GM12873 (cell line): ENCODE measurements around the gene ECM1.
A peak's percentile ranks its signal among the peaks of the same experiment; 100 is the strongest.

Experiments
- CTCF ChIP-seq: IDR thresholded peaks from 2 replicates; pipeline ENCODE4 v1.5.1; 2012; ENCODE audit warnings: low read depth, mild to moderate bottlenecking, moderate library complexity, low read length, control low read depth; ENCODE audit not compliant: insufficient read depth; ENCODE audit errors: missing control alignments

ECM1 gene

DNA sequence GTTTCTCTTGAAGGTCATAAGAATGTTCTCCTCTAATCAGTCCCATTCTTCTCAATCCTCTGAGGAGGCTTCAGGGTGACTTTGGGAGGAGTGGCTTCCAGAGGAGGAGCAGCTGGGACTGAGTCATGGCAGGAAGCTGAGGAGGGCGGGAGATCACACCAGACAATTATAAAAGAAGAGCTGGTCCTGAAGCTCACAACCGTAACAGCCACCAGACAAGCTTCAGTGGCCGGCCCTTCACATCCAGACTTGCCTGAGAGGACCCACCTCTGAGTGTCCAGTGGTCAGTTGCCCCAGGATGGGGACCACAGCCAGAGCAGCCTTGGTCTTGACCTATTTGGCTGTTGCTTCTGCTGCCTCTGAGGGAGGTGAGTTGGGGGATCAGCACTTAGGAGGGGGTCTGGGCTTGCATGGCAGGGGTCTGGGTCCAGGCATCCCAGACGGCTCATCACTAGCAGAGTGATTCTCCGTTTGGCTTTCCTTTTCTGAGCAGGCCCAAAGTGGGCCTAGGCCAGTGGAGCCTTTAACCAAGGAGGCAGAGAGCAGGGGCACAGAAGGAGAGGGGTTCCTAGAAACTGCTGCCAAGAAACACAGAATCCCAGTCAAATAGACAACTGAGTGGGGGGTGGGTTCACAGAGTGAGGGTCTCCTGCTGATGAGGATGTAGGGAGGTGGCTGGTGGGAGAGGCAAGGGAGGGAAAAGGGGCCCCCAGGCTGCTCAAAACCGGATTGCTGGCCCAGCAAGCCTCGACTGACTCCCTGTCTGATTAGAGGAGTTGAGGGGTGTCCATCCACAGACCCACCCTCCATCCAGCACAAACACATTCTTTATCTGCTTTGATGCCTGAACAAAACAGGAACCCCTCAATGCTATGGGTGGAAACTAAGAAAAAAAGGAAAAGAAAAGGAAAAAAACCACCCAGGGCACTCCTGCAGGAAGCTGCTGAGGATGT, at the start of gene ECM1:
Gene ECM1, plus strand, starts transcription at position 198 of the 953 bp plus-strand sequence. Its CDS starts 101 bp downstream, at position 299.
- no peak for TF ChIP-seq CTCF

DNA sequence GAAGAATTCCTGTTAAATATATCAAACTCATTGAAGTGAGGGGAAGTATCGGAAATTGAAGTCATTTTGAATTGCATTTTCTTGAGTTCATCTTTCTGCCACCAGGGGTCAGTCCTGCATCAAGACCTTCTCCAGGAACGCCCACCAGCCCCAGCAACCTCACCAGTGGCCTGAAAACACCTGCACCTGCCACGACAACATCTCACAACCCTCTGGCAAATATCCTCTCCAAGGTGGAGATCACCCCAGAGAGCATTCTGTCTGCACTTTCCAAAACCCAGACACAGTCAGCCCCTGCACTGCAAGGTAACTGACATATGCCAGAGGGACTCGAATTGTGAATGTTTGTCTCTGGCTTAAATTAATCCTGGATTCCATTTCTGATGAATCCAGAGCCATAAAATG, 43.5 kb upstream of the ECM1 start:
- TF ChIP-seq CTCF = peak; percentile 84

DNA sequence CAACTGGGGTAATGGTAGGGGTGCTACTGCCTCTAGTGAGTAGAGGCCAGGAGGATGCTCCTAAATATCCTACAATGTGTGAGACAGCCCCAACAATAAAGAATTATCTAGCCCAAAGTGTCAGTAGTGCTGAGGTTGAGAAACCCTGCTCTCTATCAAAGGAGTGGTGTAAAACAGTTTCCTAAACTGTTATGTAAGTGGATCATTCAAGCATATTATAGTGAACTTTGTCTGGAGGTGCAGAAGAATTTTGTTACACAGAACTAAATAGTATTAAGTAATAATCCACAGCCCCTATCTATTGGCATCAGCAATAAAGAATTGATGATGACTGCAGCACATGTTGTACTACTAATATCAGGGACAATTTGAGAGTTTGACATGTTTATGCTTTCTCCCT, 40.9 kb upstream of the ECM1 start:
- TF ChIP-seq CTCF = no peak

DNA sequence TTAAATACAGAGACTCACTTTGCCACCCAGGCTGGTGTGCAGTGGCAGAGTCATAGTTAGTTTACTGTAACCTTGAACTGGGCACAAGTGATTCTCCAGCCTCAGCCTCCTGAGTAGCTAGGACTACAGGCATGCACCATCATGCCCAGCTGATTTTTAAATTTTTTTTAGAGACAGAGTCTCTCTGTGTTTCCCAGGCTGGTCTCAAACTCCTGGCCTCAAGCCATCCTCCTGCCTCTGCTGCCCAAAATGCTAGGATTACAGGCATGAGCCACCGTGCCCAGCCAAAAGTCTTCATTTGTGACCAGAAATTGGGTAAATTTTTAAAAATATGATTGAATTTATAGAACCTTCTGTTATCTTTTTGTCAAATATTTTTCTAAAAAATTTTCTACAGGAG, 38.6 kb upstream of the ECM1 start:
- no peak for TF ChIP-seq CTCF

DNA sequence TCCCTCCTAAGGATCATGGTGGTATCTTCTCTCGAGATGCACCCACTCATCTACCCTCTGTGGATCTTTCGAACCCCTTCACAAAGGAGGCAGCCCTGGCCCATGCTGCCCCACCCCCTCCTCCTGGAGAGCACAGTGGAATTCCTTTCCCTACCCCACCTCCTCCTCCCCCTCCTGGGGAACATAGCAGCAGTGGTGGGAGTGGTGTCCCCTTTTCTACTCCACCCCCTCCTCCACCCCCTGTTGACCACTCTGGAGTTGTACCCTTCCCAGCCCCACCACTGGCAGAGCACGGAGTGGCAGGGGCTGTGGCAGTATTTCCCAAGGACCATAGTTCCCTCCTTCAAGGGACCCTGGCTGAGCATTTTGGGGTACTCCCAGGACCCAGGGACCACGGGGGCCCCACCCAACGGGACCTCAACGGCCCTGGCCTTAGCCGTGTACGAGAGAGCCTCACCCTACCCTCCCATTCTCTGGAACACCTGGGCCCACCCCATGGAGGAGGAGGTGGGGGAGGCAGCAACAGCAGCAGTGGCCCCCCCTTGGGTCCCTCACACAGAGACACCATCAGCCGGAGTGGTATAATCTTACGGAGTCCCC, 35.2 kb upstream of the ECM1 start:
- TF ChIP-seq CTCF = no peak

- no peak for TF ChIP-seq CTCF
These were observed 34.2 kb upstream of the ECM1 start for GRCh38 chr1:150473659-150474058.

- no peak for TF ChIP-seq CTCF
These were observed 33.0 kb upstream of the ECM1 start for GRCh38 chr1:150474869-150475268.
